SK-N-SH (cell line): Measurements from ENCODE around the gene ID1.

Experiments used
- FOXM1 ChIP-seq: IDR thresholded peaks from 2 replicates; pipeline ENCODE4 v1.4.0; 2012; ENCODE audit warnings: low read depth, mild to moderate bottlenecking
- MAX ChIP-seq: IDR thresholded peaks from 2 replicates; pipeline ENCODE4 v1.4.0; 2012; ENCODE audit warnings: low read depth
- TCF12 ChIP-seq: IDR thresholded peaks from 2 replicates; pipeline ENCODE4 v1.4.0; 2012
- USF2 ChIP-seq: fragments of 150-350 bp; IDR thresholded peaks from 2 replicates; pipeline ENCODE4 v1.6.1; 2017; ENCODE audit warnings: antibody characterized with exemption, low read length, low read depth, borderline replicate concordance

GRCh38 chr20:31566319-31566657 lies 38.8 kb upstream of the ID1 start:
- TF ChIP-seq TCF12 (no peak), FOXM1 (no peak), MAX (no peak), USF2 (no peak)
